Amygdala (tissue), 56 donors: ENCODE measurements around the gene UNC119B.
A peak's percentile ranks its signal among the peaks of the same experiment; 100 is the strongest.

Experiments
- DNase-seq, 56 donors: peaks; one replicate each; lab custom pipeline; 2025; lab: John Stamatoyannopoulos, UW

The UNC119B gene

GRCh38 chr12:120760349-120761254 lies 50.3 kb downstream of the UNC119B start:
- no peak for DNase-seq

- peak in 3 of 56 donors; percentile 10 to 26 (median 17) for DNase-seq
Observed at GRCh38 chr12:120761519-120761934, 51.3 kb downstream of the UNC119B start.

- peak in 2 of 56 donors; percentile 10 to 11 for DNase-seq
Observed at GRCh38 chr12:120762086-120762485, 51.8 kb downstream of the UNC119B start.

GRCh38 chr12:120763250-120763649 lies 53.0 kb downstream of the UNC119B start:
- no peak for DNase-seq

- DNase-seq: no peak
Observed at GRCh38 chr12:120764816-120765215, 54.6 kb downstream of the UNC119B start.

GRCh38 chr12:120766566-120766965 lies 56.3 kb downstream of the UNC119B start:
- no peak for DNase-seq

- no peak for DNase-seq
Observed at GRCh38 chr12:120767071-120768024, 57.1 kb downstream of the UNC119B start.

- DNase-seq: no peak
Observed at GRCh38 chr12:120771097-120771496, 60.8 kb downstream of the UNC119B start.
